HG03159 (cell line): Measurements from ENCODE around the gene SLC16A2.

Experiments
- ATAC-seq: cut with Tn5 transposase; IDR thresholded peaks from one replicate; pipeline ENCODE4 v1.9.1; 2021; ENCODE audit warnings: mild to moderate bottlenecking, moderate library complexity; ENCODE audit not compliant: unreplicated experiment

SLC16A2 gene

DNA sequence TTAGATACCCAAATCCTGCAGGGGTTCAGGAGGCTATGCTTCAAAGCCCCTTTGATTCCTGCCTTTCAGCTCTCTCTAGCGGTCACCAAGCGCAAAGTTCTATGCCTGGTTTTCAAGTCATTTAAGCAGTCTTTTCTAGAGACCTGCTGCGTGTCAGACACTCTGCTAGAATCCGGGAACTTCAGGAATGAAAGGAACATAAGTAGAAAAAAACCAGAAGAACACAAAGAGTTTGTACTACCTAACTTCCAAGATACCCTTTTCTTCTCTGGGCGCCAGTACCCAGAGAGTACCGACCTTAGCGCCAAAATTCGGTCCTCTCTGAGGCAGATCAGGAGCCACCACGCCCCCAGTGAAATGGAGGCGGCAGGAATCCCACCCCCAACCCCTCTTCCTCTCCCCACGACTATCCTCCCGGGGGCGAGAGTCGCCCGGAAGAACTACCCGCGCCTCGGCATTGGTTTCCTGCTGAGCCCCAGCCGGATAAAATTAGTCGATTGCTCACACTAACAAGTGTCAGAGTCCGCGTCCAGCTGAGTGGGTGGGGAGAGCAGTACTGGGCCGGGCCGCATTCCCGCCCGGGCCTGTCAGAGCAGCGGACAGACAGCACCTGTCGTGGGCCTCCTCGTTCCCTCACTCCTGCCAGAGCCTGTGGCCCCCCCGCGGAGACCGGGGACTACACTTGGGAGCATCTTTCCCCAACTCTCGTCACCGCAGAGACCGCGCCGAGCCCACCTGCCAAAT lies 114.3 kb downstream of the SLC16A2 start:
- ATAC-seq = no peak

DNA sequence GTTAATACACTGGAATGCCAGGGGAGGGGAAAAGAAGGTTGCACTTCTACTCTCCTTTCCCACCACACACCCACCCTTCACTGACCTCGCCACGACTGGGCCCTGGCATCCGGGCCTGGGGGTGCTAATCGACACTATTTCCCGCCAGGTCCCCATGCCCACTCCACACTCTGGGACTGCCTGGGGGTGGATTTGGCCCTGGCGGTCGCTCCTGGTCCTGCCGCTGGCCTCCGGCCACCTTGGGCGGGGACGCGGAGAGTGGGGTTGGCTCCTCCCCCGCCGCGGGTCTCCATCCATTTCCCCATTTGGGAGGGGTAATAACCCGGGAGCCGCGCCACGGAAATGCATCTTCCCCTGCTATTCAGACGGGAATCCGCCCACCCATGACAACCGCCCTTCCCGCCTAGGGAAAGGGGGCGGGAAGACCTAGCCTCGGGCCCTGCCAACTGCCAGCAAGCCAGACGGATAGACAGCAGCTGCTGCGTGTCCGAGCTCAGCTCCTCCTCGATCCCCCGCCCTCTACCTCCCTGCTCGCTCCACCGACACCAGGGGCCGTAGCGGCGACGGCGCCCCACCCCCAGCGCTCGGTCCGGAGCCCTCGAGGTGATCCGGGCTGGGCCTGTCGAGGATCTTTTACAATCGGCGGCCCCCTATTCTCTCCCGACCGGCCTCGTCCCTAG lies 115.0 kb downstream of the SLC16A2 start:
- ATAC-seq = peak; percentile 68

DNA sequence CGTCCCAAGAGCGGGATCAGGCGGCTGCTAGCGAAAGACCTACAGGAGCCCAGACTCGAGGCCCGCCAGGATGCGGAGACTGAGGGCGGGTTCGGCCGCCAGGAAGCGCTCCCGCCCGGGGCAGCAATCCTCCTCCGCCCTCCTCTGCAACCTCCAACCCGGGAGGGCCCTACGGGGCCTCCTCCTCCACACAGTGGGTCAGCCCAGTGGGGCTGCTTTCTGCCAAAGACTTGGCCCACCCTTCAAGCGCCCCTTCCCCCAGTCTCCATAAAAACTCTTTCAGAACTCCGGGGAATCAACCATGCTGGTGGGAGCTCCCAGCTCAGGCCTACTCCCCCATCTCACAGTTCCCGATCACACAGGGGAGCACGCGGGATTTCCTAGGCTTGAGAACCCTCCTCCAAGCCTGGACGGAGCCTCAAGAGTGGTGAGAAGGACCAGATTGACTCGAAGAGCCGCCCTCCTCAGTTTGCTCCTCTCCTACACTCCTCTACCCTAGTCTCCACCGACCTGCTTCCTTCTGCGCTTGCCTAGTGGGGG lies 115.6 kb downstream of the SLC16A2 start:
- peak; percentile 32 for ATAC-seq

DNA sequence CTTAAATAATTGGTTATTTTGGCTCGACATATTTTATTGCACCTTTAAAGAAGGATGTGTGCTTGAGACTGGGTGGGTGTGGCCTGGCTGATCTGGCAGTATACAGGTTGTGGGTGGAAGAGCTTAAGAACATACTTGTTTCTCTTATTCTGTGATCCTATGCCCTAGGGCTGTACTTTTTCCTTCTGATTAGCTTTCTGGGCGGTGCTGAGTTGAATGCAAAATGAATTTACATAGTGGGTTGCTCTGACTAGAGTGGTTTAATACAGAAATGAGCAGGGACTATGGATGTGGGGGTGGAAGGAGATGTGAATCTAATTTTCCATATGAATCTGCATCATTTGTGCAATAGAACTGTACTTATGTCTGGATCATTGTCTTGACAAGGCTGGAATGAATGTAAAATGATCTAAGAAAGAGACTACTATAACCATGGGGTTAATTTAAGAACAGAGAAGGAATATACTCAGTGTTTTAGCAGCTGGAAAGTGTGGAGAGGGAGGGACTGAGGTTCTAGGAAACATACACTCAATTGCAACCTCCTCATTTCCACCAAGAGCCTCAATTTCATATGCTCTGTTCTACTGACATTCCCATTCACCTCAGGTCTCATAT lies 119.4 kb downstream of the SLC16A2 start:
- ATAC-seq = no peak

DNA sequence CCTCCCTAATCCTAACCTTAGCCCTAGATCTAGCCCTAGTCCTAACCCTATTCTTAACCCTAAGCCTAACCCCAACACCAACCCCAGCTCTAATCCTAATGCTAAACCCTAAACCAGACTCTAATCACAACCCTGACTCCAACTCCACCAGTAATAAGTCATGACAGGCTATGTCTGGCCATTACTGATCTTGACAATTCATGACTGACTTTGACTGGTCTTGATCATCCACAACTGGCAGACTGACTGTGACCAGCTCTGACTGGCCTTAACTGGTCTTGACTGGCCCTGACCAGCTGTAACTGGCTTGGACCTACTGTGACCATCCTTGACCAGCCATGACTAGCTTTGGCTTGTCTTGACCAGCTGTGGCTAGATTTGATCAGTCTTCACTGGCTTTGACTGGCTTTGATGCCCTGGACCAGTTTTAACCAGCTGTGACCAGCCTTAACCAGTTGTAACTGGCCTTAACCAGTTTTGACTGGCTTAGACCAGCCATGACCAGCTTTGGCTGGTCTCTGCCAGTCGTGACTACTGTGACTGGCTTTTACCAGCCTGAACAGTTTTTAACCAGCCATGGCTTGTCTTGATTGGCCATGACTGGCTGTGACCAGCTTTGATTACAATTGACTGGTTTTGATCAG lies 124.7 kb downstream of the SLC16A2 start:
- no peak for ATAC-seq

DNA sequence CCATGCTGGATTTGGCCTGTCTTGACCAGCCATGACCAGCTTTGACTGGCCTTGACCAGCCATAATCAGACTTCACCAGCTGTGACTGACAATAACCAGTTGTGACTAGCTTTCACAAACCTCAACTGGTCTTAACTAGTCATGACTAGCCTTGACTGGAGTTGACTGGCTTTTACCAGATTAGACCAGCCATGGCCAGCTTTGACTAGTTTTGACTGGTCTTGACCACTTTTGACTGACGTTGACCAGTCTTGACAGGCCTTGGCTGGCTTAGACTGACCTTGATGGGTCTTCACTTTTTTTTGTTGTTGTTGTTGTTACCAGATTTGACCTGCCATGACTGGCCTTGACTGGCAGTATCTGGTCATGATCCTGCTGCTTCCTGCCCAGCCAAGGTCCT lies 125.7 kb downstream of the SLC16A2 start:
- no peak for ATAC-seq

DNA sequence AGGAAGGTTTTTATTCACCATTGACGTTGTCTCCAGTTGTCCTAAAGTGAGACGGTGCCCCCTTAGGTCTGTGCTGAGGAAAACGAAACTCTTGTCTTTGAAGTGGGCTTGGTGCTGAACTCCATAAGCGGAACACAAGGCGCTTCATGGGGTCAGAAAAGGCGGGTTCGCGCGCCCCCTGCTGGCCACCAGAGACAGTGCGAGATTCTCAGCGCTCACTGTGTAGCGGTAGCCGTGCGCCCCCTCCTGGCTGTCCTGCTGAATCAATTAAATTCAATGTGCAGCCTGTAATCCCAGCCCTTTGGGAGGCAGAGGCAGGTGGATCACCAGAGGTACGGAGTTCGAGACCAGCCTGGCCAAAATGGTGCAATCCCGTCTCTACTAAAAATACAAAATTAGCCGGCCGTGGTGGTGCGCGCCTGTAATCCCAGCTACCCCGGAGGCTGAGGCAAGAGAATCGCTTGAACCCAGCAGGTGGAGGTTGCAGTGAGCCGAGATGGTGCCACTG lies 129.1 kb downstream of the SLC16A2 start:
- peak; percentile 94 for ATAC-seq

DNA sequence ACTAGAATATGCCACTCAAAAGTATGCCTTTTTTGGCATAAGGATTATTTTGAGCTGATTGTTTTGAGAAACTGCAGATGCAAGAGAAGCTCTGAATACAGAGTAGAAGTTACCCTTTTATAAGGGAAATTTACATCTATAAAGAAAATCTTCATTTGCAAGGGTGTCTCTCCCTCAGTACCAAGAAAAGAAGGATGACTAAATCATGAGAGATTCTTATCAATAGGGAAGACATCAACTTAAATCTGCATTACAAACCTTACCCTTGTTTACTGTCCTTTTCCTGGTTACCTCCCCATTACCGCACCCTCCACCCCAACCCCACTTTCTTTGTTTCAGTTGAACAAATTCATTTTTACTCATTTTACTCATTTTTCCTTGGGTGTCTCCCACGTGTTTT lies 130.6 kb downstream of the SLC16A2 start:
- ATAC-seq = no peak

DNA sequence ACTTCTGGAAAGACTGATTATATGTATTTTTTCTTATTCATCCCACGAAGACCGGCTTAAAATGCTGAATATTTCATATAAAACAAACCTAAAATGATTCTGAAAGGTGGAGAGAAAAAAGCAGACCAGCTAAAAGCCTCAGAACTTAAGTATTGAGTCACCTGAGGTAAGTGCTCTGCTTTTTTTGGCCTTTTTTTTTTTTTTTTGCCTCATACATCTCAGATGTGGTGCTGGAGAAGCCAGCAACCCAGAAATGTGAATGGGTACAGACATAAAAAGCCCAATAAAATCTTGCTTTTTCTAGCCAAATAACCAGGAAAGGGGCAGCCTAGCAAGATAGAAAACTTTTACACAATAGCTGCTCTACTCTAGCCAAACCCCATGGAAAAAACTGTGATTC lies 136.1 kb downstream of the SLC16A2 start:
- no peak for ATAC-seq

DNA sequence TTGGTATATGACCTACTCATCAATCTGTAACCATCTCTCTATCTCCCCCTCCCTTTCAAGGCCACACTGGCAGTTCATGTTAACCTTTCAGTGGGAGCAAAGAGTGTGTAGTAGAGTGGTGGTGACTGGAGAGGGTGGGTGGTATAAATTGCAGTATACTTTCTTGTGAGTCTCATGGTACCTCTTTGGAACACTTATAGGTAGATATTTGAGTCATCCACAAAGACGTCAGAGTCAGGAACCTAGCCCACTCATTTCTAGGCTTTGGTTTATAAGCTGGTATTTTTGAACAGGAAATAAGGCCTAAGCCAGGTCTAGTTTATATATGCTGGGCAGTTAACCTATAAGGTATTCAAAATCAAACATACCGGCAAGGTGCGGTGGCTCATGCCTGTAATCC lies 156.8 kb downstream of the SLC16A2 start:
- no peak for ATAC-seq

DNA sequence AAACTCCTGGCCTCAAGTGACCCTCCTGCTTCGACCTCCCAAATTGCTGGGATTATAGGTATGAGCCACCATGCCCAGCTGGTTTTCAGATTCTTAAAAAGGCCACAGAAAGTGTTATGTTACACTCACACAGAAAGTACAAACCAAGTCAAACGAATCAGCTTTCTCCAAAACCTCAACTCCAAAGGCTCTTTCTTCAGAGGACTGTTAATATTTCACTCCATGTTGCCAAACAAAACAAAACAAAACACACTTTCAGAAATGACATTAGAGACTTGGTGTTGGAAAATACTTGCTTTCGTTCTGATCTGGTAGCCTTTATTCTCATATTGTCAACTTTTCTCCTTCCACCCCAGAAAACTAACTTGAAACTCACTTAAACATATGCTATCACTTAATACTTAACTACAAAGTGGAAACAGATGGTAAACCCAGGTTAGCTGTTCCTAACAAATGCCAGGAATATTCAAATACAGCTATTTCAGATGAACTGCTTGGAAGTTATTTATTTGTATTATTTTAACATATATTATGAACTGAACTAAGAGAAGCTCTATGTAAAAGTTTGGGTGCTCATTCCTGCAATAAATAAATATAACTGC lies 158.4 kb downstream of the SLC16A2 start:
- no peak for ATAC-seq
